ENCODE measurements around the gene FAM9C. TPM values are rescaled to one million over a fixed set of nuclear protein-coding genes. Genes with fewer than 3 reads are reported as not detected.

The FAM9C gene
- polyA plus RNA-seq, 1 donor: 0.28 TPM

DNA sequence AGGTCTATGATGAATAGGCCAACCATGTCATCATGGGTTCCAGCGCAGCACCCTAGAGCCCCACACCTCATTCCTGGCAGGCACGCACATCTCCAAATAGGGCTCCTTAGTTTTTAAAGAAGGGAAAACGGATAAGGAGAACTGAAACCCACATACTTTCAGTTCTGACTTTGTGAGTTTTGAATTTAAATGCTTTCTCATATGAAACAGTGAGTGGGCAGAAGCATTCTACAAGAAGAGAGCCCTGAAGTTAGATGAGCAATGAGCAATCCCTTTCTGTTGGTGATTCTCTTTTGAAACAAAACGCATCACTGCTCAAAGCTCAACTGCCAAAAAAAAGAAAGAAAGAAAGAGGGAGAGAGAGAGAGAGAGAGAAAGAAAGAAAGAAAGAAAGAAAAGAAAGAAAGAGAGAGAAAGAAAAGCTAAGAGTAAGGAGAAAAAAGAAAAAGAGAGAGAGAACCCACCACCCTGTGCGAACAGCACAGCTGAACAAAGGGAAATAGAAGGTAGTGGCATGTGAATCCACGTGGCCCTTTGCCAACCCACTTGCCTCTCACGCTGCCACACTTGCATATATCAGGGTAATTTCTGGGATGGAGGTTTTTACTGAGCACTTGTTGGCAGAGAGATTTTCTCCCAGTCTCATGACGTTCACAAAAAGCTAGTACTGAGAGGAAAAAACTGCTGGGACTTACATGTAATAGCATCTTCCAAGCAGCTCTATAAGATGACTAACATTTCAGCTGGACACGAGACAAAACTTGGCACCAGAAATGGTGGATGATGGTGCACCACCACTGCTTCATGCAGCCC lies 38.6 kb downstream of the FAM9C start:
- DNase-seq: no peak

DNA sequence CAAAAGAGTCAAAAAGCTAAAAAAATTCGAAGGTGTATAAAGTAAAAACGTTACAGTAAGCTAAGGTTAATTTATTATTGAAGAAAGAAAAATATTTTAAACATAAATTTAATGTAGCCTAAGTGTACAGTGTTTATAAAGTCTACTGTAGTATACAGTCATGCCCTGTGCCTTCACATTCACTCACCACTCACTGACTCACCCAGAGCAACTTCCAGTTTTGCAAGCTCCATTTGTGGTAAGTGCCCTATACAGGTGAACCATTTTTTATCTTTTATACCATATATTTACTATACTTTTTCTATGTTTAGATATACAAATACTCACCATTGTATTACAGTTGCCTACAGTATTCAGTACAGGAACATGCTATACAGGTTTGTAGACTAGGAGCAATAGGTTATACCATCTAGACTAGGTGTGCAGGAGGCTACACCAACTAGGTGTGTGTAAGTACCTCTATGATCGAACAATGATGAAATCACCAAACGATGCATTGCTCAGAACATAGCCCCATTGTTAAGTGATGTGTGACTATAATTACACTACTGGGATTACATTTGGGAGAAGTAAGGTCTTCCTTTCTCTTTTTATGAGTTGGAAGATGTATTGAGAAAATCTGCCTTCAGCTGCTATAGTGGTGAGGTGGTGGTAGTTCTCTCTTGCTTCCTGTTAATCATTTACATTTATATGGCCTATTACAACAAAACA lies 42.3 kb downstream of the FAM9C start:
- DNase-seq: no peak

DNA sequence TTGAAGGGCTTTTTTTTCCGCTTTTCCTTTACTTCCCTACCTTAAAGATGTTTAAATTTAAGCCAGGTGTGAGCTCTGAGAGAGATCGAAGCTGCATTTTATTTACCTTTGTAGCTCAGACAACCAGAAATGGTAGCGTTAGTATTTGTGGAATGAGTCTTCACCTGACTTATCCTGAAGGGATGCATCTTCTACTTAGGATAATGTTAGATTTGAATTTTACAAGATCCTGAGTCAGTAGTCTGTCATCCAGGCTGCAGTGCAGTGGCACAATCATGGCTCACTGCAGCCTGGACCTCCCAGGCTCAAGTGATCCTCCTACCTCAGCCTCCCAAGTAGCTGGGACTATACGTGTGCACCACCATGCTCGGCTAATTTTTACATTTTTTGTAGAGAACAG lies 43.3 kb downstream of the FAM9C start:
- DNase-seq: no peak

DNA sequence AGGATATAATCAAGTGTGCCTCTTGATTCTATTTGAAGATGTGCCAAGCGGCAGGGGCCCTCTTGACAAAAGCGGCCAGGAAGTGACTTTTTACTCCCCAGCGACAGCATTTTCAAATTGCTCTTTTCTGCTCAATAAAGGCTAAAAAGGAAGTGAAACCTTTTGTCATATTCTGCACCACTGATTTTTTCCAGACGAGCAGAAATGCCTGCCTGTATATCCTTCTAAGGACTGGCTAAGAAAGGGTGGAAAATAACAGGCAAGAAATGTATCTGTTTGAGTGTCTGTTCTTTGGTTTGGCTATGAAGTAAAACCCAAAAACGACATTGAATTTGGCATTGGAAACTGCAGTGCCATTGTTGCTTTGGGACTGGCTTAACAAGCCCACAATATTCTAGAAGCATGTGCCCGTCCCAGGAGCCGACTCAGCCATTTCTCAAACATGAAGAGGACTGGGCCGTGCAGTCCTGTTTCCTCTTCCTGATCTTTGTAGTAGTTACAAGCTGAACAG lies 44.1 kb downstream of the FAM9C start:
- DNase-seq: no peak

DNA sequence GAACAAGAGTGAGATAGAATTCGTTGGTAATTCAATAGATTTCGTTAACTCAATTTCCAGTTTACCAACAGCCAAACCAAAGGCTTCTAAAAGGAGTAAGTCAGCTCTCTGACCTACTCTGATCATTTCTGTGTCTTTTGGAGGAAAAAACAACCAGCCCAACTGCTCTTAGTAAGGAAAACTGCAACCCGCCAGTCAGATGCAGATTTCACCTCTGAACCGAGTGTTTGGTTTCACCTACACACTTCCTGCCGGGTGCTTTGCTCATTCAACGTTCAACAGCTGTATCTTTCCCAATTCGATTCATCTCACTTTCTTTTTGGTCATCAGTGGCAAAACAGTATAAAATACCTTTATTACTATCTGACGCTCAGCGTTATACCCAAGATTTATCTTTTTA lies 45.0 kb downstream of the FAM9C start:
- DNase-seq: no peak

DNA sequence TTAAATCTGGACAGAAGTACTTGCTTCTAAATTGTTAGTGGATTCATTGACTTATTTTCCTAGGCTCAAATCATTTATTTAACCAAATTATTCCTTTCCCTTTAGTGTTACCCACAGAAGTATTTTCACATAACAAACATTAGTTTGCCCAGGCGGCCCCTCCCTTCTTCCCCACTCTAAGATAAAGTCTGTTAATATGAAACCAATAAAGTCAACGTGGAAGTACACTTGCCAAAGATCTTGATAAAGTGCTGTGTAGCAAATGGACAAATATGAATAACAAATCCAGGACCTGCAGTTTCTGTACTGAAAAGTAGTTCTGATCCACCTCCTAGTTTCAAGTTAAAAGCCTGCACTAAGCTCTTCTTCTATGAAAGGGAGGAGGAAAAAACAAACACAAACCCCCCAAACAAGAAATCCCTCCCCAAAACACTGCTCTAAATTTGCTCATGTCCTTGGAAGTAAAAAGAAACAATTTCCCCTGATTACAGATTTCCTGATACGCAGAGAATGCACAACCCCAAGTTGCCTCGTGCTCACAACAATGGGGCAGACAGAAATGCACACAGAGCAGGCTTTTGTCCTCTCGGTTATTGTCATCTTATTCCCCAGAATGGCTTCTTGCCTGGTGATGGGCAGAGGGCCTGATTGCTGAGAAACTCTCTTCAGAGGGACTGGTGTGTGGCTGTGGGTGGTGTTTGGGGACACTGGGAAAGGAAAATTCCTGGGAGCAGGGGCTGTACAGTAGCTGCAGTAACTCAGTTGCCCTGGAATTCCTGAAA lies 46.3 kb downstream of the FAM9C start:
- no peak for DNase-seq

DNA sequence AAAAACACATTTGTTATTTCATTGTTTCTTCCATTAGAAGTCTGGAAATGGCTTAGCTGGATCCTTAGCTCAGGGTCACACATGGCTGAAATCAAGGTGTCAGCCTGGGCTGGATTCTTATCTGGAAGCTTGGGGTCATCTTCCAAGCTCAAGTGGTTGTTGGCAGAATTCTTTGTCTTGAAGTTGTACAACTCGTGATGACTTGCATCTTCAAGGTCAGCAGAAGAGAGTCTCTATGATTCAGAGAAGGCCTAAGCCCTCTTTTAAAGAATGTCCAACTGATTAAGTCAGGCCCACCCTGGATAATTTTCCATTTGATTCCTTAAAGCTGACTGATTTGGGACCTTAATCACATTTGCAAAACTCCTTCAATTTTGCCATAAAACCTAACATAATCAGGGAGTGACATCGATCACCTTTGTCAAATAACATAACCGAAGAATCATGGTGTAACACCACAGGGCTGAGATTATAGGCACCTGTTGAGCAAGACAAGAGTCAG lies 47.4 kb downstream of the FAM9C start:
- no peak for DNase-seq

DNA sequence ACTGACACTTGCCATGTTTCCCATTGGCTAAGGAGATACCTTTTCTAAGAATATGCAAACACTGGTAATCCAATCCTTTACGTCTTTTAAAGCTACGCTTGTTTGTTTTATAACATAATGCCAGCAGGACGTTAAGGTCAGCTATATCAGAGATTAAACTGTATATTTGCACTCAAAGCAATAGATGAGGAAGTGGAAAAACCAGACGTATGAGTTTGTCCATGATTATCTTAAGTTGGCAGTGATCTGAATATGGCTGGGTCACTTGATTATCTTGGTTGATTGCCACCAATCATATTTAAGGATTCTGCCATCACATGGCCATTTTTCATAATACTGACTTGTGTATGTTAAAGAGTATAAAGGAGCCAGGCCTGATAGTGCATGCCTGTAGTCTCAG lies 50.1 kb downstream of the FAM9C start:
- no peak for DNase-seq

DNA sequence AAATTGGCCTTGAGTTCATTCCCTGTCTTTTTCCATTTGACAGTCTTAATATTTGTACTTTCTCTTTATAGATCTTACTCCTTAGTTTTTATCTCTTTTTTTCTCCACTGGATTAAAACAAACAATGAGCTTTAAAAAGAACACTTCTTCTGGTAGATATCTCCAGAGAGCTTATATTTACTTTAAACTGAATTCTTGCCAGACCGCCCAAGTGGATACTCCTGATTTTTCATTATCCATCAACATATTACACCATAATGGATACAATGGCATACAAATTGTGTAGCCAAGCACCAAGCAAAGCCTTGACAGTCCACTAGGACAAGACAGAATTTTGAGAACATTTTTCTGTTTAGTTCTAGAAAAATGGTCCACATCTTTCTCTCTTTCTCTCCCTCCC lies 50.6 kb downstream of the FAM9C start:
- no peak for DNase-seq

DNA sequence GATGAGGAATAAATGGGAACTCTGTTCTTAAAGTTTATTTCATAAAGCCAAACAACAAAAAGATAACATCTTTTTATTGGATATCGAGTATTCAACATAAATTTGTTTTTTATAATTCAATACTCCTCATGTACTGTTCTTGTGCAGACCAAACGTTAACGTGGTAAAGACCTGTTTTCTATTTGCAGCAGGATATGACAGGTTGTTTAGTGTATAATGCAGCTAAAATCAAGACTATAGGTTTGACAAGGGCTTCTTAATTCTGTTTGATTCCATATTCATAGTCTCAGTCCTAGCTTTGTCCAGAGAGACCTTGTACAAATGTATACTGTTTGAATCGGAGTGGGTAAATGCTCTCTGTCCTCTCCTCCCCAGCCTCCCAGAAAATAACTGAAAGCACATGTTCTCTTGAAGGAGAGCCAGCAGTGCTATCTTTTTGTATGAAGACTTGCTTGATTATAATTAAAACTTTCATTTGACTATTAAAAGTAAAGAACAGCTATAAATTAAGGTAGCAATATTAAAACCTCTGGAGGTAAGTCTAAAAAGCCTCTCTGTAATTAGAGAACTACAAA lies 51.8 kb downstream of the FAM9C start:
- DNase-seq: no peak

DNA sequence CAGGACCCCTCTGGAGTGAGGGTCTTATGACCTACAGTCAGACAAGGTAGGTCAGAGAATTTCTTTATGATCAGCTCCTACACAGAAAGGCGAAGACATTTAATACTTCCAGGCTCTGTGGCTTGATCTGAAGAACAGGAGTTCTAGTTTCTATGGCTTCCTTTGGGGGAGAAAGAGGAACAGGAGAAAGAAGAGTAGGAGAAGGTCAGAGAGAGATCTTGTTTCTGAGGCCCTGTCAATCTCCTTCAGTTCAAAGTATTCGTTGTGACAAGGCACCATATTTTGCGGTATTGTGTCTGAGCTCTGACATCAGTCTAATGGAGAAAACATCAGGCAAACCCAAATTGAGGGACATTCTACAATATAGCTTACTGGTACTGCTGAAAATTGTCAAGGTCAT lies 52.8 kb downstream of the FAM9C start:
- no peak for DNase-seq

DNA sequence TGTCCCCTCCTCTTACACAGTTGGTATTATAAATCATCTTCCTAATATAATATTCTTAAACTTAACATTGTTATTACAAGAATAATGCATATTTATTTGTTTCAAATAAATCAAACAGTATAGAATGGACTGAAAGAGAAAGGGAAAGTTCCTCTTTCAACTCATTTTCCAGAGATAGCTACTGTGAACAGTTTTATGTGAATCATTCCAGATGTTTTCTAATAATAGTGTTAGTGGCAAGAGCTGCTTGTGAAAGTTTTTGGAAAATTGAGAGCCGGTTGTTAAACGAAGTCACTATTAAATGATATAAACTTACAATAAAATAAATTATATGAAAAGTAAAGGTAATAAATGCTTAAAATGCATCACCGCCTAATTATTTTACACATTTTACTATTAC lies 55.0 kb downstream of the FAM9C start:
- DNase-seq: no peak

DNA sequence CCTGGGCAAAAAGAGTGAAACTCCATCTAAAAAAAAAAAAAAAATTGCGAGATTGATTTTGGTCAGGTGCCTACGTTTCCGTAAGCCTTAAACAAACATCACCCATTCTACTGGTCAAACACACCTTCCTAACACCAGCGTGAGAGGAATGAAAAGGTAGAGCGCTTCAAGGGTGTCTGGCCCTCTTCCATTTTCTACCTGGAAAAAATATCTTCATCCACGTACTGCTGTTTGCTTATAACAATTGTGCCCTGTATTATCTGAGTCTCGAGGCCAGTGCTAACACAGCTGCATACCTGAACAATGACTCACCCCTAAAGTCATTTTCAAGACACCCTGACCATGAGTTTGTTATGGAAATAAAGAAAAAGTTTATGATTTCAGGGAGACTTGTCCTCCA lies 55.6 kb downstream of the FAM9C start:
- DNase-seq: no peak

DNA sequence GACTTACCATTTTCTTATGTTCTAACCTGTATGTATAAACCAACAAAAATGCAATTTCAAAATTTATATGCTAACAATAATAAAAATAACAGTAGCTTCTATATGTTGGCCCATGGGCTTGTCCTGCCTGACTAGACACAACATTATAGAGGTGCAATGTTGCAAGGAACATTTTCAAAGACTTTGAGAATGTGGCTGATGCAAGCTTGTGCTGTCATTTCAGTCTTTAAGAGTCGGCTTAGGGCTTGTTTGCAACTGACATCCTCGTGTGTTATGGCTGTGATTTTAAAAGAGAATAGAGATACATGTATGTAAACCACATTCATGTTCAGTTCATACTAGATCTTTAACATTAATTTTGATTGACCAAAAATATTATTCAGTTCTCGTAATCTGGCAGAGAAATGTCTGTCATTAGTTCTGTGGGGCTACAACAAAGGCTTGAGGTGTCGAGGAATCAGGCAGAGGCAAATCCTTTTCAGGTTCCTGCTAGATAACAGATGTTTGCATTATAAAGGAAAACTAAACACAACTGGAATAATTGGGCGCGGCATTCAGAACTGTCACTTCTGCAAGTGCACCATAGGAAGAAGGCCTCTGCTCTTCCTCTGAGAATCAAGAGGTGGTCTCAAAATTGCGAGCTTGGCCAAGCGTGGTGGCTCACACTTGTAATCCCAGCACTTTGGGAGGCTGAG lies 56.4 kb downstream of the FAM9C start:
- DNase-seq: no peak

DNA sequence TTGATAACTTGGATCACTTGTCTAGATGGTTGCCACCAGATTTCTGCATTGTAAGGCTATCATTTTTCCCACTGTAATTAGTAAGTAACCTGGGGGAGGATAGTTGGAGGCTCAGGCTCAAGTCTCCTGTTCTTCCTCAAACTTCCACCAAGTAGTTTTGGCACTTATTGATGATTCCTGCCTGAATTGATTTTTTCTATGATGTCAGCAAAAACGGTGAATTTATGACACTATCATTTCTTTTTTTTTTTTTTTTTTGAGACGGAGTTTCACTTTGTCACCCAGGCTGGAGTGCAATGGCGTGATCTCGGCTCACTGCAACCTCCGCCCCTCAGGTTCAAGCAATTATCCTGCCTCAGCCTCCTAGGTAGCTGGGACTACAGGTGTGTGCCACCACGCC lies 57.1 kb downstream of the FAM9C start:
- no peak for DNase-seq

DNA sequence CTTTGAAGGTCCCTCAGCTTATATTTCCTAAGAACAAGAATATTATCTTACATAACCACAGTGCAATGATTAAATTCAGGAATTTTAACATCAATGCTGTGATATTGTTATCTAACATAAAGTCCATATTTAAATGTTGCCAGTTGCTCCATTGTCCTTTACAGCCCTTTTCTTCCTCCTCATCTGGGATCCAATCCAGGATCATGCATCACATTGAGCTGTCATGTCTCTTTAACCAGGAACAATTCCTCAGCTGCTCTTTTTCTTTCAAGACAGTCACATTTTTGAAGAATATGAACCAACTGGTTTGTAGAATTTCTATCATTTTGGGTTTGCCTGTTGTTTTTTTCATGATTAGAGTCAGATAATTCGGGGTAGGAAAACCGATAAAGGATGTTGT lies 57.5 kb downstream of the FAM9C start:
- DNase-seq: no peak

DNA sequence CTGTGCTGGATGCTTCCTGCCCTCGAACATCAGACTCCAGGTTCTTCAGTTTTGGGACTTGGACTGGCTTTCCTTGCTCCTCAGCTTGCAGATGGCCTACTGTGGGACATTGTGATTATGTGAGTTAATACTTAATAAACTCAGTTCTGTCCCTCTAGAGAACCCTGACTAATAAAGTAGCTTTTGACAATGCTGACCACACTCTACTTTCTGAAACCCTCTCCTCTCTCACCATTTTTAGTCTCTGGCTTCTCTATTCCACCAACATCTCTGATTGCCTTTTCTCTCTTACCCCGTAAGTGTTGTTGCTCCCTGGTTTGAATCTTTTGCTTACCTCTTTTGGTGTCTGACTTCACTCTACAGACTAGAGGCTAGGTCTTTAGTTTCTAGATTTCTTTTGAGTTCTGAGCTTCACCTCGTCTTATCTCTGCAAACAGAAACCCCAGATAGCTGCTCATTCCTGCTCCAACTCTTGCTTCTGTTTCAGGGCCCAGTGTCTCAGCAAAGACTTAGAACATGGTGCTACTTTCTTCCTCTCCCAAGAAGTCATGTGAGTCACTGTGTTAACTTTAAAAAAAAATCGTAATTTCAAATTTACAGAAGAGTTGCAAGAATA lies 58.1 kb downstream of the FAM9C start:
- DNase-seq: no peak
